Activated CD8-positive, alpha-beta memory T cell treated with anti-CD3 and anti-CD28 coated beads, Interleukin-2, amount 10 ng/mL, durations not matched to agents 7 days and 5 days (primary cell): Measurements from ENCODE around the gene ARMC8. TPM values are rescaled to one million over a fixed set of nuclear protein-coding genes. Genes with fewer than 3 reads are reported as not detected.

Experiments used
- ATAC-seq: fragments of 150-1000 bp; cut with Tn5 transposase; one replicate; pipeline ENCODE4 v1.10.0; 2021; ENCODE audit warnings: moderate library complexity
- CTCF ChIA-PET: fragments of 350-600 bp; sonication (Branson Sonifier 250); formaldehyde crosslinking; loops from one replicate; lab custom pipeline; 2021; ENCODE audit warnings: antibody characterized with exemption; lab: Charles Lee
- DNase-seq: peaks from one replicate; pipeline ENCODE4 v3.0.0-alpha.2; 2020
- H3K27ac Mint-ChIP-seq: one replicate; pipeline ENCODE4 v1.8.0; 2021; ENCODE audit warnings: mild to moderate bottlenecking, mixed read lengths
- H3K27me3 Mint-ChIP-seq: one replicate; pipeline ENCODE4 v1.8.0; 2021; ENCODE audit warnings: mixed read lengths
- H3K36me3 Mint-ChIP-seq: one replicate; pipeline ENCODE4 v1.8.0; 2021; ENCODE audit warnings: mild to moderate bottlenecking, mixed read lengths
- H3K4me1 Mint-ChIP-seq: one replicate; pipeline ENCODE4 v1.8.0; 2021; ENCODE audit warnings: mixed read lengths
- H3K4me3 Mint-ChIP-seq: one replicate; pipeline ENCODE4 v1.8.0; 2021; ENCODE audit warnings: mild to moderate bottlenecking, moderate library complexity, mixed read lengths
- H3K9me3 Mint-ChIP-seq: one replicate; pipeline ENCODE4 v1.8.0; 2022; ENCODE audit warnings: low read depth, mixed read lengths
- total RNA-seq, 2 experiments: library from RNA; stranded (reverse); gene quantifications; one replicate each; pipeline ENCODE4 v1.2.3, GENCODE V29; 2021

The ARMC8 gene
- total RNA-seq, 2 experiments from 2014 or later, result 48.4 to 54.3 TPM

- no peak for ATAC-seq
- H3K4me3 Mint-ChIP-seq, result no peak overlapping the region
- no peaks in the 10 kb centered on the region for H3K27me3 Mint-ChIP-seq
- H3K9me3 Mint-ChIP-seq, result no peaks in the 10 kb centered on the region
- CTCF ChIA-PET, result no interaction called here
- no peak for DNase-seq
- H3K4me1 Mint-ChIP-seq, result peaks cover 17% of the 10 kb centered on the region
- peaks cover 38% of the 10 kb centered on the region for H3K36me3 Mint-ChIP-seq
- H3K27ac Mint-ChIP-seq, result no peak overlapping the region
Measured at GRCh38 chr3:138238711-138239110, 51.6 kb downstream of the ARMC8 start.

GRCh38 chr3:138241061-138241460 is 54.0 kb downstream of the ARMC8 start:
- Mint-ChIP-seq H3K4me1 (peaks cover 6% of the 10 kb centered on the region), H3K27ac (no peak overlapping the region), H3K27me3 (no peaks in the 10 kb centered on the region), H3K4me3 (no peak overlapping the region), H3K9me3 (no peaks in the 10 kb centered on the region), H3K36me3 (peaks cover 45% of the 10 kb centered on the region)
- CTCF ChIA-PET, result no interaction called here
- no peak for DNase-seq
- no peak for ATAC-seq

GRCh38 chr3:138241676-138242075 is 54.6 kb downstream of the ARMC8 start:
- no peak overlapping the region for H3K4me3 Mint-ChIP-seq
- no peaks in the 10 kb centered on the region for H3K9me3 Mint-ChIP-seq
- H3K4me1 Mint-ChIP-seq, result peaks cover 4% of the 10 kb centered on the region
- H3K27ac Mint-ChIP-seq, result no peak overlapping the region
- CTCF ChIA-PET, result no interaction called here
- ATAC-seq (no peak), DNase-seq (no peak)
- peaks cover 43% of the 10 kb centered on the region for H3K36me3 Mint-ChIP-seq
- H3K27me3 Mint-ChIP-seq, result no peaks in the 10 kb centered on the region

GRCh38 chr3:138242466-138242865 is 55.4 kb downstream of the ARMC8 start:
- H3K27me3 Mint-ChIP-seq, result no peaks in the 10 kb centered on the region
- peaks cover 44% of the 10 kb centered on the region for H3K36me3 Mint-ChIP-seq
- DNase-seq (no peak), ATAC-seq (no peak)
- H3K4me1 Mint-ChIP-seq, result peaks cover 4% of the 10 kb centered on the region
- H3K4me3 Mint-ChIP-seq, result no peak overlapping the region
- H3K9me3 Mint-ChIP-seq, result no peaks in the 10 kb centered on the region
- no peak overlapping the region for H3K27ac Mint-ChIP-seq
- CTCF ChIA-PET, result no interaction called here

GRCh38 chr3:138245026-138245425 is 57.9 kb downstream of the ARMC8 start:
- H3K27me3 Mint-ChIP-seq, result no peaks in the 10 kb centered on the region
- no peak overlapping the region for H3K4me3 Mint-ChIP-seq
- H3K27ac Mint-ChIP-seq, result no peak overlapping the region
- peaks cover 4% of the 10 kb centered on the region for H3K4me1 Mint-ChIP-seq
- no peak for ATAC-seq
- no peaks in the 10 kb centered on the region for H3K9me3 Mint-ChIP-seq
- DNase-seq, result peak; percentile 43
- CTCF ChIA-PET, result no interaction called here
- peaks cover 52% of the 10 kb centered on the region for H3K36me3 Mint-ChIP-seq

GRCh38 chr3:138249636-138250035 is 62.5 kb downstream of the ARMC8 start:
- H3K27ac Mint-ChIP-seq, result no peak overlapping the region
- no peaks in the 10 kb centered on the region for H3K9me3 Mint-ChIP-seq
- ATAC-seq (no peak), DNase-seq (no peak)
- peaks cover 38% of the 10 kb centered on the region for H3K36me3 Mint-ChIP-seq
- CTCF ChIA-PET, result no interaction called here
- H3K27me3 Mint-ChIP-seq, result no peaks in the 10 kb centered on the region
- peaks cover 4% of the 10 kb centered on the region for H3K4me1 Mint-ChIP-seq
- no peak overlapping the region for H3K4me3 Mint-ChIP-seq

- Mint-ChIP-seq H3K4me1 (no peaks in the 10 kb centered on the region), H3K27ac (no peak overlapping the region), H3K36me3 (peaks cover 15% of the 10 kb centered on the region), H3K9me3 (no peaks in the 10 kb centered on the region), H3K27me3 (no peaks in the 10 kb centered on the region), H3K4me3 (no peak overlapping the region)
- CTCF ChIA-PET, result no interaction called here
- no peak for DNase-seq
- no peak for ATAC-seq
Measured at GRCh38 chr3:138253609-138254008, 66.5 kb downstream of the ARMC8 start.

GRCh38 chr3:138254216-138254615 is 67.1 kb downstream of the ARMC8 start:
- H3K4me3 Mint-ChIP-seq, result no peak overlapping the region
- no peak for DNase-seq
- H3K27ac Mint-ChIP-seq, result no peak overlapping the region
- H3K4me1 Mint-ChIP-seq, result no peaks in the 10 kb centered on the region
- H3K36me3 Mint-ChIP-seq, result peaks cover 12% of the 10 kb centered on the region
- ATAC-seq, result no peak
- H3K27me3 Mint-ChIP-seq, result no peaks in the 10 kb centered on the region
- no peaks in the 10 kb centered on the region for H3K9me3 Mint-ChIP-seq
- CTCF ChIA-PET, result interaction anchor here (0.5 kb wide), 1 partner anchor 107 kb away, joined by 3 read pairs; no protein-coding TSS in a partner anchor

GRCh38 chr3:138256022-138256421 is 68.9 kb downstream of the ARMC8 start:
- no peak for DNase-seq
- Mint-ChIP-seq H3K4me3 (no peak overlapping the region), H3K9me3 (no peaks in the 10 kb centered on the region), H3K27ac (no peak overlapping the region), H3K27me3 (no peaks in the 10 kb centered on the region), H3K4me1 (no peaks in the 10 kb centered on the region), H3K36me3 (peaks cover 8% of the 10 kb centered on the region)
- no peak for ATAC-seq
- CTCF ChIA-PET, result no interaction called here

- H3K27ac Mint-ChIP-seq, result no peak overlapping the region
- H3K4me3 Mint-ChIP-seq, result no peak overlapping the region
- no peaks in the 10 kb centered on the region for H3K9me3 Mint-ChIP-seq
- H3K36me3 Mint-ChIP-seq, result peaks cover 5% of the 10 kb centered on the region
- ATAC-seq (no peak), DNase-seq (no peak)
- H3K4me1 Mint-ChIP-seq, result no peaks in the 10 kb centered on the region
- H3K27me3 Mint-ChIP-seq, result no peaks in the 10 kb centered on the region
- CTCF ChIA-PET, result interaction anchor here (1.4 kb wide), 1 partner anchor 139 kb away, joined by 3 read pairs; no protein-coding TSS in a partner anchor
Measured at GRCh38 chr3:138257986-138258385, 70.9 kb downstream of the ARMC8 start.

- CTCF ChIA-PET, result interaction anchor here (1.4 kb wide), 1 partner anchor 141 kb away, joined by 3 read pairs; no protein-coding TSS in a partner anchor
- Mint-ChIP-seq H3K9me3 (no peaks in the 10 kb centered on the region), H3K27ac (no peak overlapping the region), H3K4me3 (no peak overlapping the region), H3K27me3 (no peaks in the 10 kb centered on the region), H3K36me3 (peaks cover 10% of the 10 kb centered on the region), H3K4me1 (no peaks in the 10 kb centered on the region)
- DNase-seq, result no peak
- no peak for ATAC-seq
Measured at GRCh38 chr3:138259126-138259525, 72.0 kb downstream of the ARMC8 start.

GRCh38 chr3:138260611-138261010 is 73.5 kb downstream of the ARMC8 start:
- Mint-ChIP-seq H3K4me1 (no peaks in the 10 kb centered on the region), H3K27me3 (no peaks in the 10 kb centered on the region), H3K27ac (no peak overlapping the region), H3K4me3 (no peak overlapping the region), H3K9me3 (no peaks in the 10 kb centered on the region), H3K36me3 (peaks cover 13% of the 10 kb centered on the region)
- DNase-seq, result no peak
- CTCF ChIA-PET, result no interaction called here
- ATAC-seq, result no peak

- Mint-ChIP-seq H3K4me1 (no peaks in the 10 kb centered on the region), H3K27ac (no peak overlapping the region), H3K9me3 (no peaks in the 10 kb centered on the region), H3K36me3 (peaks cover 14% of the 10 kb centered on the region), H3K27me3 (no peaks in the 10 kb centered on the region), H3K4me3 (no peak overlapping the region)
- ATAC-seq (no peak), DNase-seq (no peak)
- CTCF ChIA-PET, result no interaction called here
Measured at GRCh38 chr3:138263104-138263503, 76.0 kb downstream of the ARMC8 start.

GRCh38 chr3:138265745-138266144 is 78.6 kb downstream of the ARMC8 start:
- peaks cover 15% of the 10 kb centered on the region for H3K36me3 Mint-ChIP-seq
- no peaks in the 10 kb centered on the region for H3K9me3 Mint-ChIP-seq
- no peaks in the 10 kb centered on the region for H3K27me3 Mint-ChIP-seq
- ATAC-seq (no peak), DNase-seq (no peak)
- CTCF ChIA-PET, result no interaction called here
- H3K4me3 Mint-ChIP-seq, result no peak overlapping the region
- H3K4me1 Mint-ChIP-seq, result peaks cover 2% of the 10 kb centered on the region
- H3K27ac Mint-ChIP-seq, result no peak overlapping the region

GRCh38 chr3:138267083-138267482 is 80.0 kb downstream of the ARMC8 start:
- peaks cover 24% of the 10 kb centered on the region for H3K36me3 Mint-ChIP-seq
- peaks cover 8% of the 10 kb centered on the region for H3K4me1 Mint-ChIP-seq
- no peak overlapping the region for H3K27ac Mint-ChIP-seq
- H3K9me3 Mint-ChIP-seq, result no peaks in the 10 kb centered on the region
- CTCF ChIA-PET, result no interaction called here
- DNase-seq (no peak), ATAC-seq (no peak)
- no peak overlapping the region for H3K4me3 Mint-ChIP-seq
- no peaks in the 10 kb centered on the region for H3K27me3 Mint-ChIP-seq
